ENCODE results near the gene ADCY9. TPM values are rescaled to one million over a fixed set of nuclear protein-coding genes. Genes with fewer than 3 reads are reported as not detected.

The ADCY9 gene
- total RNA-seq, 1 experiment from 2014 or later, result 7.0 TPM

DNA sequence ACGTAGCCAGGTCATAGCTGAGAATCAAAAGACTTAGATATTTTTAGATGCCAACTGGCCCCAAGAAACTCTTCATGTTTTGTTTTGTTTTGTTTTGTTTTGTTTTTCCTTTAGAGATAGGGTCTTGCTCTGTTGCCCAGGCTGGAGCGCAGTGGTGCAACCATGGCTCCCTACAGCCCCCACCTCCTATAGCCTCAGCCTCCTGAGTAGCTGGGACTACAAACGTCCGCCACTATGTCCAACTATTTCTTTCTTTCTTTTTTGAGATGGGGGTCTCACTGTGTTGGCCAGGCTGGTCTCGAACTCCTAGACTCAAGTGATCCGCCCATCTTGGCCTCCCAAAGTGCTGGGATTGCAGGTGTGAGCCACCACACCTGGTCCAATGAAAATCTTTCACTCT lies 107.1 kb downstream of the ADCY9 start:
- Histone ChIP-seq H3K9me3 (ENCODE audit: low read depth, low read length, poor library complexity, severe bottlenecking) (no peaks in the 10 kb centered on the region), H3K36me3 (ENCODE audit: insufficient read depth, low read length, poor library complexity, severe bottlenecking) (no peaks in the 10 kb centered on the region), H3K4me1 (ENCODE audit: insufficient read depth, low read length, poor library complexity, severe bottlenecking) (peaks cover 29% of the 10 kb centered on the region), H3K27ac (ENCODE audit: low read depth, low read length, poor library complexity, severe bottlenecking) (no peak overlapping the region), H3K4me3 (ENCODE audit: low read depth, low read length, poor library complexity, severe bottlenecking) (no peak overlapping the region), H3K27me3 (replicated peaks; ENCODE audit: insufficient read depth, low read depth, low read length, poor library complexity) (no peaks in the 10 kb centered on the region)
- ChIA-PET POLR2A (ENCODE audit: low non-redundant PET) (no interaction called here), CTCF (no interaction called here)
- no peak for TF ChIP-seq EZH2 (IDR thresholded peaks at IDR 0.05; ENCODE audit: borderline replicate concordance, low read depth, low read length, poor library complexity, severe bottlenecking)
- TF ChIP-seq, protein P1, sequence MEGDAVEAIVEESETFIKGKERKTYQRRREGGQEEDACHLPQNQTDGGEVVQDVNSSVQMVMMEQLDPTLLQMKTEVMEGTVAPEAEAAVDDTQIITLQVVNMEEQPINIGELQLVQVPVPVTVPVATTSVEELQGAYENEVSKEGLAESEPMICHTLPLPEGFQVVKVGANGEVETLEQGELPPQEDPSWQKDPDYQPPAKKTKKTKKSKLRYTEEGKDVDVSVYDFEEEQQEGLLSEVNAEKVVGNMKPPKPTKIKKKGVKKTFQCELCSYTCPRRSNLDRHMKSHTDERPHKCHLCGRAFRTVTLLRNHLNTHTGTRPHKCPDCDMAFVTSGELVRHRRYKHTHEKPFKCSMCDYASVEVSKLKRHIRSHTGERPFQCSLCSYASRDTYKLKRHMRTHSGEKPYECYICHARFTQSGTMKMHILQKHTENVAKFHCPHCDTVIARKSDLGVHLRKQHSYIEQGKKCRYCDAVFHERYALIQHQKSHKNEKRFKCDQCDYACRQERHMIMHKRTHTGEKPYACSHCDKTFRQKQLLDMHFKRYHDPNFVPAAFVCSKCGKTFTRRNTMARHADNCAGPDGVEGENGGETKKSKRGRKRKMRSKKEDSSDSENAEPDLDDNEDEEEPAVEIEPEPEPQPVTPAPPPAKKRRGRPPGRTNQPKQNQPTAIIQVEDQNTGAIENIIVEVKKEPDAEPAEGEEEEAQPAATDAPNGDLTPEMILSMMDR (conservative IDR thresholded peaks at IDR 0.05; ENCODE audit: low read depth, low read length), result no peak
- intact Hi-C loops (cut with micrococcal nuclease; ENCODE audit: unreplicated experiment), result no loop called here
- no peak for DNase-seq (ENCODE audit: low spot score)
- no TSS peak for BruUV-seq (replicated peaks)

DNA sequence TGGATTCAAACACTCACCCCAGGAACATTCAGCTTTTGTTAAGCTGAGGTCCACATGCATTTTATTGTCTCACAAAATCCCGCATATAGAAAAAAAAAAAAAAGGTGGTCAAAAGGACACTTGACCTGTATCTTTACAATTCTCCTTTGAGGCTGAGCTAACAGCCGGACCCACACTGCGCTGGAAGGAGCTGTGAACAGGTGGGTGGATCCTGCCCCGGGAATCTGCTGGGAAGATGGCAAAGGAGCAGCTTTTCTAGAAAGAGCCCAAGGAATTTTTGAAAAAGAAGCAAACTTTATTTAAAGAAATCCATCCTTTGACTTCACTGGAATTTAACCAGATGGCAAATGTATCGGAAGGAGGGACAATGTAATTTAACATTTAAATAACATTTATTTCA lies 108.1 kb downstream of the ADCY9 start:
- H3K4me3 ChIP-seq (ENCODE audit: low read depth, low read length, poor library complexity, severe bottlenecking), result no peak overlapping the region
- H3K4me1 ChIP-seq (ENCODE audit: insufficient read depth, low read length, poor library complexity, severe bottlenecking), result peaks cover 23% of the 10 kb centered on the region
- DNase-seq (ENCODE audit: low spot score), result no peak

DNA sequence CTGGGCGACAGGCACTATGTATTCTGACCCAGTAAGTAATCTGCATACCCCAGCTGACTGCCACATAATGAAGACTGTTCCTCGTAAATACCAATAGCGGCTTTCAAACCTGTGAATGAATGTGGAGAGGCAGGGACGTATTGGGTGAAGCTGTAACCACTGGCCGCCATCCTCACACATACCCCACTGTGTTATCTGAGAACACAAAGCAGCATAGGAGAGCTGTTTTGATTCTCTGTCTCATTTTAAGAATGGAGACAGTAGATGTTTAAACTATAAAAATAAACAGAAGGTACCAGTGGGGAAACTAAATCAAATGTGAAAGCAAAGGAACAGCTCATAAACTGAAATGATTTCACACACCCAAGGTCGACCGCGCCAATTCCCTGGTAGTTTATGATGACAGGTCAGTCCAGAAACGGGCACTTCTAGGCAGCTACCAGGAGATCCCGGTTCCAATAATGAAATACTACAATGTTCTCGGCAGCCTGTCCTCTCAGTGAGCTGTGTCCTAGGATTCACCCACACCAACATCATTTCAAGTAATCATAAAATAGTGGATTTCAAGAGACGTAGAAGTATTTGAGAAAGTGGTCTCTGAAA lies 109.7 kb downstream of the ADCY9 start:
- no peaks in the 10 kb centered on the region for H3K36me3 ChIP-seq (ENCODE audit: insufficient read depth, low read length, poor library complexity, severe bottlenecking)
- CTCF ChIA-PET, result no interaction called here

More for the DNA sequence above, 108.1 kb downstream of the ADCY9 start:
- H3K27me3 ChIP-seq (replicated peaks; ENCODE audit: insufficient read depth, low read depth, low read length, poor library complexity), result no peaks in the 10 kb centered on the region
- ChIA-PET CTCF (no interaction called here), POLR2A (ENCODE audit: low non-redundant PET) (no interaction called here)
- no peak overlapping the region for H3K27ac ChIP-seq (ENCODE audit: low read depth, low read length, poor library complexity, severe bottlenecking)
- BruUV-seq (replicated peaks), result no TSS peak
- H3K36me3 ChIP-seq (ENCODE audit: insufficient read depth, low read length, poor library complexity, severe bottlenecking), result no peaks in the 10 kb centered on the region
- TF ChIP-seq, protein P1 (conservative IDR thresholded peaks at IDR 0.05; ENCODE audit: low read depth, low read length), result no peak
- TF ChIP-seq EZH2 (IDR thresholded peaks at IDR 0.05; ENCODE audit: borderline replicate concordance, low read depth, low read length, poor library complexity, severe bottlenecking), result no peak
- intact Hi-C loops (cut with micrococcal nuclease; ENCODE audit: unreplicated experiment), result no loop called here
- H3K9me3 ChIP-seq (ENCODE audit: low read depth, low read length, poor library complexity, severe bottlenecking), result no peaks in the 10 kb centered on the region

More for the DNA sequence above, 109.7 kb downstream of the ADCY9 start:
- no TSS peak for BruUV-seq (replicated peaks)
- Histone ChIP-seq H3K27ac (ENCODE audit: low read depth, low read length, poor library complexity, severe bottlenecking) (no peak overlapping the region), H3K9me3 (ENCODE audit: low read depth, low read length, poor library complexity, severe bottlenecking) (no peaks in the 10 kb centered on the region), H3K4me3 (ENCODE audit: low read depth, low read length, poor library complexity, severe bottlenecking) (no peak overlapping the region), H3K4me1 (ENCODE audit: insufficient read depth, low read length, poor library complexity, severe bottlenecking) (peaks cover 10% of the 10 kb centered on the region), H3K27me3 (replicated peaks; ENCODE audit: insufficient read depth, low read depth, low read length, poor library complexity) (no peaks in the 10 kb centered on the region)
- TF ChIP-seq, protein P1 (conservative IDR thresholded peaks at IDR 0.05; ENCODE audit: low read depth, low read length), result no peak
- no peak for TF ChIP-seq EZH2 (IDR thresholded peaks at IDR 0.05; ENCODE audit: borderline replicate concordance, low read depth, low read length, poor library complexity, severe bottlenecking)
- POLR2A ChIA-PET (ENCODE audit: low non-redundant PET), result no interaction called here
- DNase-seq (ENCODE audit: low spot score), result no peak
- intact Hi-C loops (cut with micrococcal nuclease; ENCODE audit: unreplicated experiment), result no loop called here

All from A673 (cell line).